HepG2 (cell line): ENCODE data around the gene STEAP1B. TPM values are rescaled to one million over a fixed set of nuclear protein-coding genes. Genes with fewer than 3 reads are reported as not detected.

Experiments
- GATA4 ChIP-seq: sonication (generic); IDR thresholded peaks from 2 replicates; pipeline ENCODE4 v1.6.1; 2016; ENCODE audit warnings: antibody characterized with exemption, low read depth, borderline replicate concordance
- HOXA7 ChIP-seq: sonication (generic); formaldehyde crosslinking; IDR thresholded peaks from 2 replicates; pipeline ENCODE4 v1.8.1; 2022; ENCODE audit warnings: mild to moderate bottlenecking, missing genetic modification reagents, moderate library complexity
- MYC ChIP-seq: sonication (generic); formaldehyde crosslinking; IDR thresholded peaks from 2 replicates; pipeline ENCODE4 v1.9.0; 2021; ENCODE audit warnings: missing genetic modification reagents, borderline replicate concordance
- SIN3A ChIP-seq: IDR thresholded peaks from 2 replicates; pipeline ENCODE4 v1.6.1; 2011; ENCODE audit warnings: low read depth, mild to moderate bottlenecking, control low read depth, low read length, borderline replicate concordance
- SP140L ChIP-seq: sonication (generic); formaldehyde crosslinking; IDR thresholded peaks from 2 replicates; pipeline ENCODE4 v1.4.0; 2020; ENCODE audit warnings: missing genetic modification reagents, borderline replicate concordance
- ZC3H13 ChIP-seq: sonication (generic); formaldehyde crosslinking; IDR thresholded peaks from 2 replicates; pipeline ENCODE4 v1.8.1; 2023; ENCODE audit warnings: mild to moderate bottlenecking, missing genetic modification reagents, moderate library complexity
- ZNF12 ChIP-seq: sonication (generic); formaldehyde crosslinking; IDR thresholded peaks from 2 replicates; pipeline ENCODE4 v1.5.0; 2020; ENCODE audit warnings: missing genetic modification reagents
- ZNF121 ChIP-seq: sonication (generic); formaldehyde crosslinking; IDR thresholded peaks from 2 replicates; pipeline ENCODE4 v1.5.0; 2020; ENCODE audit warnings: mild to moderate bottlenecking, missing genetic modification reagents
- ZNF644 ChIP-seq: IDR thresholded peaks from 2 replicates; pipeline ENCODE4 v1.6.1; 2016; ENCODE audit warnings: low read depth
- ZNF83 ChIP-seq: sonication (generic); formaldehyde crosslinking; IDR thresholded peaks from 2 replicates; pipeline ENCODE4 v1.4.0; 2020; ENCODE audit warnings: missing genetic modification reagents, mild to moderate bottlenecking, borderline replicate concordance
- polyA plus RNA-seq, 8 experiments: library from polyadenylated mRNA; depleted of rRNA in 3 of 8; stranded (reverse) in 7 of 8; unstranded in 1 of 8; fragments of >200 nt; fragmentation: Illumina TruSeq in 4 of 8; extraction: Trizol in 4 of 8; gene quantifications; 2 replicates each; pipeline versions ENCODE4 v1.2.1 to v1.2.3, GENCODE V29; 2011 to 2016; ENCODE audit warnings: low read depth in 4 of 8, missing spikeins in 1 of 8, mixed read lengths in 1 of 8; ENCODE audit not compliant: insufficient read depth in 1 of 8
- total RNA-seq, 5 experiments: library from RNA; depleted of rRNA; stranded (reverse); fragments of >200 nt; fragmentation: Illumina TruSeq; extraction: Trizol; gene quantifications; 2 replicates each; pipeline ENCODE4 v1.2.3, GENCODE V29; 2016; ENCODE audit warnings: low read depth in 1 of 5
- TF ChIP-seq, protein P1 (sequence below): sonication (generic); formaldehyde crosslinking; conservative IDR thresholded peaks from 2 replicates; pipeline ENCODE4 v1.4.0; 2020; ENCODE audit warnings: missing genetic modification reagents
- TF ChIP-seq, protein P2 (sequence below): sonication (generic); formaldehyde crosslinking; IDR thresholded peaks from 2 replicates; pipeline ENCODE4 v1.5.1; 2020; ENCODE audit warnings: mild to moderate bottlenecking, missing genetic modification reagents, moderate library complexity
- TF ChIP-seq, protein P3 (sequence below): sonication (generic); formaldehyde crosslinking; conservative IDR thresholded peaks from 2 replicates; pipeline ENCODE4 v1.4.0; 2020; ENCODE audit warnings: missing genetic modification reagents
- TF ChIP-seq, protein P4 (sequence below): sonication (generic); formaldehyde crosslinking; IDR thresholded peaks from 2 replicates; pipeline ENCODE4 v1.4.0; 2020; ENCODE audit warnings: missing genetic modification reagents, borderline replicate concordance
- TF ChIP-seq, protein P5 (sequence below): sonication (generic); formaldehyde crosslinking; IDR thresholded peaks from 2 replicates; pipeline ENCODE4 v1.8.1; 2023; ENCODE audit warnings: missing genetic modification reagents, inconsistent platforms, borderline replicate concordance

The STEAP1B gene
- total and polyA plus RNA-seq, 2 of the 13 experiments (the other 11 are each of a cell fraction or from before 2014, with no cell fraction given) = not detected

DNA sequence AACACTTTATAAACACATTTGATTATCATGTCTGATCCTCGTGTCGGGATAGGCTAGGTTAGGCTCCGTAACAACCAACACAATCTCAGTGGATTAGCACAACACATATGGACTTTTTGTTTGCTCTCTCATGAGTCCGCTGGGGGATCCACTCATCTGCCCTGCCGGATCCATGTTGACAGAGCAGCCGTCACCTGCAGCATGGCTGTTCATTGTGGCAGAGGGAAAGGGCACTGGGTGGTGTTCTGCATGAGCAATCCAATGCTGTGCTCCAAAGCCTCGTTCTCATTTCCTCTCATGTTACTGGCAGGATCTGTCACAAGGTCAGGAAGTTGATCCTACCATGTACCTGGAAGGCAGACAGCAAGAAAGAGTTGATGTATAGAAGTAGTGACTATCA is 80.5 kb downstream of the STEAP1B start (continued):
- TF ChIP-seq, protein P1, sequence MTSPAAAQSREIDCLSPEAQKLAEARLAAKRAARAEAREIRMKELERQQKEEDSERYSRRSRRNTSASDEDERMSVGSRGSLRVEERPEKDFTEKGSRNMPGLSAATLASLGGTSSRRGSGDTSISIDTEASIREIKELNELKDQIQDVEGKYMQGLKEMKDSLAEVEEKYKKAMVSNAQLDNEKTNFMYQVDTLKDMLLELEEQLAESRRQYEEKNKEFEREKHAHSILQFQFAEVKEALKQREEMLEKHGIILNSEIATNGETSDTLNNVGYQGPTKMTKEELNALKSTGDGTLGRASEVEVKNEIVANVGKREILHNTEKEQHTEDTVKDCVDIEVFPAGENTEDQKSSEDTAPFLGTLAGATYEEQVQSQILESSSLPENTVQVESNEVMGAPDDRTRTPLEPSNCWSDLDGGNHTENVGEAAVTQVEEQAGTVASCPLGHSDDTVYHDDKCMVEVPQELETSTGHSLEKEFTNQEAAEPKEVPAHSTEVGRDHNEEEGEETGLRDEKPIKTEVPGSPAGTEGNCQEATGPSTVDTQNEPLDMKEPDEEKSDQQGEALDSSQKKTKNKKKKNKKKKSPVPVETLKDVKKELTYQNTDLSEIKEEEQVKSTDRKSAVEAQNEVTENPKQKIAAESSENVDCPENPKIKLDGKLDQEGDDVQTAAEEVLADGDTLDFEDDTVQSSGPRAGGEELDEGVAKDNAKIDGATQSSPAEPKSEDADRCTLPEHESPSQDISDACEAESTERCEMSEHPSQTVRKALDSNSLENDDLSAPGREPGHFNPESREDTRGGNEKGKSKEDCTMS = no peak
- TF ChIP-seq SP140L = no peak
- TF ChIP-seq, protein P2, sequence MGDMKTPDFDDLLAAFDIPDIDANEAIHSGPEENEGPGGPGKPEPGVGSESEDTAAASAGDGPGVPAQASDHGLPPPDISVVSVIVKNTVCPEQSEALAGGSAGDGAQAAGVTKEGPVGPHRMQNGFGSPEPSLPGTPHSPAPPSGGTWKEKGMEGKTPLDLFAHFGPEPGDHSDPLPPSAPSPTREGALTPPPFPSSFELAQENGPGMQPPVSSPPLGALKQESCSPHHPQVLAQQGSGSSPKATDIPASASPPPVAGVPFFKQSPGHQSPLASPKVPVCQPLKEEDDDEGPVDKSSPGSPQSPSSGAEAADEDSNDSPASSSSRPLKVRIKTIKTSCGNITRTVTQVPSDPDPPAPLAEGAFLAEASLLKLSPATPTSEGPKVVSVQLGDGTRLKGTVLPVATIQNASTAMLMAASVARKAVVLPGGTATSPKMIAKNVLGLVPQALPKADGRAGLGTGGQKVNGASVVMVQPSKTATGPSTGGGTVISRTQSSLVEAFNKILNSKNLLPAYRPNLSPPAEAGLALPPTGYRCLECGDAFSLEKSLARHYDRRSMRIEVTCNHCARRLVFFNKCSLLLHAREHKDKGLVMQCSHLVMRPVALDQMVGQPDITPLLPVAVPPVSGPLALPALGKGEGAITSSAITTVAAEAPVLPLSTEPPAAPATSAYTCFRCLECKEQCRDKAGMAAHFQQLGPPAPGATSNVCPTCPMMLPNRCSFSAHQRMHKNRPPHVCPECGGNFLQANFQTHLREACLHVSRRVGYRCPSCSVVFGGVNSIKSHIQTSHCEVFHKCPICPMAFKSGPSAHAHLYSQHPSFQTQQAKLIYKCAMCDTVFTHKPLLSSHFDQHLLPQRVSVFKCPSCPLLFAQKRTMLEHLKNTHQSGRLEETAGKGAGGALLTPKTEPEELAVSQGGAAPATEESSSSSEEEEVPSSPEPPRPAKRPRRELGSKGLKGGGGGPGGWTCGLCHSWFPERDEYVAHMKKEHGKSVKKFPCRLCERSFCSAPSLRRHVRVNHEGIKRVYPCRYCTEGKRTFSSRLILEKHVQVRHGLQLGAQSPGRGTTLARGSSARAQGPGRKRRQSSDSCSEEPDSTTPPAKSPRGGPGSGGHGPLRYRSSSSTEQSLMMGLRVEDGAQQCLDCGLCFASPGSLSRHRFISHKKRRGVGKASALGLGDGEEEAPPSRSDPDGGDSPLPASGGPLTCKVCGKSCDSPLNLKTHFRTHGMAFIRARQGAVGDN (CRISPR knock-in tag) = peak; percentile 17; the same call in 1 of the 2 replicates
- TF ChIP-seq MYC (CRISPR knock-in tag) = 0 out of 2 replicates have a peak, but pooled peaks have one; percentile 18
- TF ChIP-seq, protein P3, sequence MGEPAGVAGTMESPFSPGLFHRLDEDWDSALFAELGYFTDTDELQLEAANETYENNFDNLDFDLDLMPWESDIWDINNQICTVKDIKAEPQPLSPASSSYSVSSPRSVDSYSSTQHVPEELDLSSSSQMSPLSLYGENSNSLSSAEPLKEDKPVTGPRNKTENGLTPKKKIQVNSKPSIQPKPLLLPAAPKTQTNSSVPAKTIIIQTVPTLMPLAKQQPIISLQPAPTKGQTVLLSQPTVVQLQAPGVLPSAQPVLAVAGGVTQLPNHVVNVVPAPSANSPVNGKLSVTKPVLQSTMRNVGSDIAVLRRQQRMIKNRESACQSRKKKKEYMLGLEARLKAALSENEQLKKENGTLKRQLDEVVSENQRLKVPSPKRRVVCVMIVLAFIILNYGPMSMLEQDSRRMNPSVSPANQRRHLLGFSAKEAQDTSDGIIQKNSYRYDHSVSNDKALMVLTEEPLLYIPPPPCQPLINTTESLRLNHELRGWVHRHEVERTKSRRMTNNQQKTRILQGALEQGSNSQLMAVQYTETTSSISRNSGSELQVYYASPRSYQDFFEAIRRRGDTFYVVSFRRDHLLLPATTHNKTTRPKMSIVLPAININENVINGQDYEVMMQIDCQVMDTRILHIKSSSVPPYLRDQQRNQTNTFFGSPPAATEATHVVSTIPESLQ = no peak
- TF ChIP-seq ZC3H13 (CRISPR knock-in tag) = no peak
- no peak for TF ChIP-seq GATA4
- TF ChIP-seq, protein P4, sequence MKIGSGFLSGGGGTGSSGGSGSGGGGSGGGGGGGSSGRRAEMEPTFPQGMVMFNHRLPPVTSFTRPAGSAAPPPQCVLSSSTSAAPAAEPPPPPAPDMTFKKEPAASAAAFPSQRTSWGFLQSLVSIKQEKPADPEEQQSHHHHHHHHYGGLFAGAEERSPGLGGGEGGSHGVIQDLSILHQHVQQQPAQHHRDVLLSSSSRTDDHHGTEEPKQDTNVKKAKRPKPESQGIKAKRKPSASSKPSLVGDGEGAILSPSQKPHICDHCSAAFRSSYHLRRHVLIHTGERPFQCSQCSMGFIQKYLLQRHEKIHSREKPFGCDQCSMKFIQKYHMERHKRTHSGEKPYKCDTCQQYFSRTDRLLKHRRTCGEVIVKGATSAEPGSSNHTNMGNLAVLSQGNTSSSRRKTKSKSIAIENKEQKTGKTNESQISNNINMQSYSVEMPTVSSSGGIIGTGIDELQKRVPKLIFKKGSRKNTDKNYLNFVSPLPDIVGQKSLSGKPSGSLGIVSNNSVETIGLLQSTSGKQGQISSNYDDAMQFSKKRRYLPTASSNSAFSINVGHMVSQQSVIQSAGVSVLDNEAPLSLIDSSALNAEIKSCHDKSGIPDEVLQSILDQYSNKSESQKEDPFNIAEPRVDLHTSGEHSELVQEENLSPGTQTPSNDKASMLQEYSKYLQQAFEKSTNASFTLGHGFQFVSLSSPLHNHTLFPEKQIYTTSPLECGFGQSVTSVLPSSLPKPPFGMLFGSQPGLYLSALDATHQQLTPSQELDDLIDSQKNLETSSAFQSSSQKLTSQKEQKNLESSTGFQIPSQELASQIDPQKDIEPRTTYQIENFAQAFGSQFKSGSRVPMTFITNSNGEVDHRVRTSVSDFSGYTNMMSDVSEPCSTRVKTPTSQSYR (CRISPR knock-in tag) = no peak
- TF ChIP-seq ZNF121 (CRISPR knock-in tag) = no peak
- no peak for TF ChIP-seq SIN3A
- TF ChIP-seq, protein P5, sequence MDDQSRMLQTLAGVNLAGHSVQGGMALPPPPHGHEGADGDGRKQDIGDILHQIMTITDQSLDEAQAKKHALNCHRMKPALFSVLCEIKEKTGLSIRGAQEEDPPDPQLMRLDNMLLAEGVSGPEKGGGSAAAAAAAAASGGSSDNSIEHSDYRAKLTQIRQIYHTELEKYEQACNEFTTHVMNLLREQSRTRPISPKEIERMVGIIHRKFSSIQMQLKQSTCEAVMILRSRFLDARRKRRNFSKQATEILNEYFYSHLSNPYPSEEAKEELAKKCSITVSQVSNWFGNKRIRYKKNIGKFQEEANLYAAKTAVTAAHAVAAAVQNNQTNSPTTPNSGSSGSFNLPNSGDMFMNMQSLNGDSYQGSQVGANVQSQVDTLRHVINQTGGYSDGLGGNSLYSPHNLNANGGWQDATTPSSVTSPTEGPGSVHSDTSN (CRISPR knock-in tag) = no peak
- peak; percentile 59 for TF ChIP-seq ZNF12 (CRISPR knock-in tag)
- peak; percentile 53; the same call in 1 of the 2 replicates for TF ChIP-seq ZNF644 (CRISPR knock-in tag)
- no peak for TF ChIP-seq HOXA7 (CRISPR knock-in tag)
- no peak for TF ChIP-seq ZNF83 (CRISPR knock-in tag)
